HCT116 (cell line): ENCODE measurements around the gene ADAMTS3. TPM values are rescaled to one million over a fixed set of nuclear protein-coding genes. Genes with fewer than 3 reads are reported as not detected.

Experiments
- ATAC-seq: fragments of 200-7000 bp; cut with Tn5 transposase; 2 replicates; pipeline ENCODE4 v1.9.1; 2020; ENCODE audit warnings: mild to moderate bottlenecking, moderate library complexity
- BruUV-seq: library from RNA; stranded (reverse); fragments of 400-500 nt; replicated peaks from 2 replicates; lab custom pipeline; 2021; lab: Mats Ljungman, UMichigan
- CTCF ChIA-PET: fragments of 300-600 bp; sonication (Branson Sonifier 250); formaldehyde crosslinking; loops from one replicate; lab custom pipeline; 2021; ENCODE audit warnings: antibody characterized with exemption; lab: Charles Lee
- POLR2A ChIA-PET: fragments of 300-600, 350-600 bp; sonication (Branson Sonifier 250); formaldehyde crosslinking; loops from one replicate; lab custom pipeline; 2021; ENCODE audit warnings: antibody characterized with exemption; lab: Charles Lee
- RAD21 ChIA-PET, 2 experiments: fragments of 300-600 bp; sonication (Branson Sonifier 250); formaldehyde crosslinking; loops; one replicate each; lab custom pipeline; 2023; ENCODE audit warnings: low total read pairs in 2 of 2; ENCODE audit not compliant: uncharacterized antibody in 2 of 2, unreplicated experiment in 2 of 2, low non-redundant PET in 1 of 2; lab: Charles Lee
- DNase-seq: peaks from one replicate; pipeline ENCODE4 v3.0.0-alpha.2; 2010; ENCODE audit warnings: low read depth, low spot score
- H2AFZ ChIP-seq: fragments of 200-600 bp; shearing (Covaris generic), sonication (generic); 2 replicates; pipeline ENCODE4 v1.6.1; 2017; ENCODE audit warnings: low read depth, mixed run types, mixed read lengths, antibody characterized with exemption, low read length; ENCODE audit not compliant: poor library complexity, severe bottlenecking
- H3K27ac ChIP-seq: 2 replicates; pipeline ENCODE4 v1.5.1; 2012; ENCODE audit warnings: low read depth, low read length
- H3K27me3 ChIP-seq: fragments of 200-600 bp; sonication (generic); 2 replicates; pipeline ENCODE4 v1.6.1; 2016; ENCODE audit warnings: mixed run types, low read length, mixed read lengths; ENCODE audit not compliant: insufficient read depth
- H3K36me3 ChIP-seq, 2 experiments: fragments of 200-500 bp in 1 of 2; fragments of 200-600 bp in 1 of 2; sonication (Bioruptor generic) in 1 of 2; sonication (generic) in 1 of 2; 2 replicates each; pipeline versions ENCODE4 v1.5.1 to v1.6.1; 2014 to 2016; ENCODE audit warnings: low read length in 2 of 2, inconsistent platforms in 1 of 2, mixed read lengths in 1 of 2, mixed run types in 1 of 2; ENCODE audit not compliant: insufficient read depth in 2 of 2, control insufficient read depth in 1 of 2
- H3K4me1 ChIP-seq, 2 experiments: fragments of 200-600 bp in 1 of 2; sonication (generic) in 1 of 2; 2 replicates each; pipeline versions ENCODE4 v1.5.1 to v1.6.1; 2012 to 2017; ENCODE audit warnings: low read length in 2 of 2, inconsistent platforms in 1 of 2, mild to moderate bottlenecking in 1 of 2, mixed read lengths in 1 of 2, mixed run types in 1 of 2, moderate library complexity in 1 of 2; ENCODE audit not compliant: insufficient read depth in 2 of 2, control insufficient read depth in 1 of 2
- H3K4me2 ChIP-seq: fragments of 200-600 bp; sonication (generic); 2 replicates; pipeline ENCODE4 v1.6.1; 2017; ENCODE audit warnings: mixed run types, low read length, mixed read lengths
- H3K4me3 ChIP-seq, 2 experiments: fragments of 200-600 bp in 1 of 2; sonication (generic) in 1 of 2; replicated peaks in 1 of 2; 2 replicates each; pipeline ENCODE4 v1.5.1; 2011 to 2016; ENCODE audit warnings: low read length in 2 of 2, control low read depth in 1 of 2, low read depth in 1 of 2, mild to moderate bottlenecking in 1 of 2, mixed read lengths in 1 of 2, mixed run types in 1 of 2
- H3K79me2 ChIP-seq: fragments of 200-600 bp; sonication (generic); 2 replicates; pipeline ENCODE4 v1.6.1; 2017; ENCODE audit warnings: mild to moderate bottlenecking, mixed run types, low read length, moderate library complexity, mixed read lengths; ENCODE audit not compliant: insufficient read depth
- H3K9ac ChIP-seq: fragments of 200-600 bp; sonication (generic); 2 replicates; pipeline ENCODE4 v1.6.1; 2016; ENCODE audit warnings: low read length, mixed read lengths
- H3K9me2 ChIP-seq: fragments of 200-600 bp; sonication (generic), shearing (Covaris generic); 2 replicates; pipeline ENCODE4 v1.6.1; 2017; ENCODE audit warnings: mixed run types, mild to moderate bottlenecking, moderate library complexity; ENCODE audit not compliant: insufficient read depth
- H3K9me3 ChIP-seq, 2 experiments: fragments of 200-500 bp in 1 of 2; fragments of 200-600 bp in 1 of 2; sonication (Bioruptor generic) in 1 of 2; sonication (generic) in 1 of 2; 2 replicates each; pipeline ENCODE4 v1.6.1; 2014 to 2017; ENCODE audit warnings: low read length in 2 of 2, mixed read lengths in 2 of 2, inconsistent platforms in 1 of 2, low read depth in 1 of 2, mild to moderate bottlenecking in 1 of 2, mixed run types in 1 of 2, moderate library complexity in 1 of 2; ENCODE audit not compliant: control insufficient read depth in 1 of 2, insufficient read depth in 1 of 2
- H4K20me1 ChIP-seq: fragments of 200-600 bp; sonication (generic), shearing (Covaris generic); 2 replicates; pipeline ENCODE4 v1.6.1; 2017; ENCODE audit warnings: mixed run types, mild to moderate bottlenecking, moderate library complexity; ENCODE audit not compliant: insufficient read depth
- ATF3 ChIP-seq: IDR thresholded peaks from 2 replicates; pipeline ENCODE4 v1.6.1; 2012
- CEBPB ChIP-seq: IDR thresholded peaks from 2 replicates; pipeline ENCODE4 v1.6.1; 2012; ENCODE audit warnings: low read depth
- EZH2 ChIP-seq: fragments of 200-600 bp; sonication (generic); IDR thresholded peaks from 2 replicates; pipeline ENCODE4 v1.6.1; 2017; ENCODE audit warnings: antibody characterized with exemption, mixed run types
- EZH2phosphoT487 ChIP-seq: fragments of 200-600 bp; IDR thresholded peaks from 2 replicates; pipeline ENCODE4 v1.6.1; 2018; ENCODE audit warnings: antibody characterized with exemption, borderline replicate concordance
- FOSL1 ChIP-seq: IDR thresholded peaks from 2 replicates; pipeline ENCODE4 v1.6.1; 2012; ENCODE audit warnings: low read depth
- JUND ChIP-seq: IDR thresholded peaks from 2 replicates; pipeline ENCODE4 v1.6.1; 2012
- POLR2AphosphoS5 ChIP-seq: IDR thresholded peaks from 2 replicates; pipeline ENCODE4 v1.6.1; 2011; ENCODE audit warnings: mild to moderate bottlenecking, low read depth, low read length, moderate library complexity
- RAD21 ChIP-seq: IDR thresholded peaks from 2 replicates; pipeline ENCODE4 v1.6.1; 2012; ENCODE audit warnings: low read depth, mild to moderate bottlenecking
- SIN3A ChIP-seq: IDR thresholded peaks from 2 replicates; pipeline ENCODE4 v1.6.1; 2012; ENCODE audit warnings: low read depth
- SP1 ChIP-seq: IDR thresholded peaks from 2 replicates; pipeline ENCODE4 v1.6.1; 2012; ENCODE audit warnings: low read depth
- SRF ChIP-seq: IDR thresholded peaks from 2 replicates; pipeline ENCODE4 v1.6.1; 2012; ENCODE audit warnings: low read depth
- TCF7L2 ChIP-seq: IDR thresholded peaks from 2 replicates; pipeline ENCODE4 v1.7.0; 2011; ENCODE audit warnings: borderline replicate concordance, inconsistent platforms; ENCODE audit not compliant: insufficient read depth, insufficient read length; ENCODE audit errors: extremely low read depth
- ZFX ChIP-seq: fragments of 450-650 bp; IDR thresholded peaks from 2 replicates; pipeline ENCODE4 v1.6.1; 2017
- ZNF274 ChIP-seq: fragments of 200-500 bp; sonication (Bioruptor generic); IDR thresholded peaks from 2 replicates; pipeline ENCODE4 v1.6.1; 2014; ENCODE audit warnings: mild to moderate bottlenecking, low read depth, low read length, inconsistent platforms
- intact Hi-C: fragments of 100-400 bp; cut with micrococcal nuclease; formaldehyde crosslinking; loops from 2 replicates; pipeline ENCODE4 v1.10.0; 2022
- total RNA-seq: library from RNA; stranded (reverse); gene quantifications from one replicate; pipeline ENCODE4 v1.2.1, GENCODE V29; 2021; ENCODE audit not compliant: unreplicated experiment
- TF ChIP-seq, protein P1 (sequence below): IDR thresholded peaks from 2 replicates; pipeline ENCODE4 v1.6.1; 2011; ENCODE audit warnings: mild to moderate bottlenecking, low read length, moderate library complexity; ENCODE audit not compliant: insufficient replicate concordance; ENCODE audit errors: extremely low read depth

The ADAMTS3 gene
- total RNA-seq, 1 experiment from 2014 or later: not detected

GRCh38 chr4:72383439-72383838, 185.6 kb downstream of the ADAMTS3 start:
- DNase-seq: no peak
- ChIA-PET CTCF (no interaction called here), POLR2A (no interaction called here), RAD21 (no interaction called here)
- intact Hi-C loops: no loop called here
- H3K27ac ChIP-seq: no peak overlapping the region
- no peaks in the 10 kb centered on the region for H3K4me1 ChIP-seq
- H3K36me3 ChIP-seq: no peaks in the 10 kb centered on the region
- no TSS peak for BruUV-seq
- no peak overlapping the region for H3K4me3 ChIP-seq
- no peak for TF ChIP-seq SRF
- TF ChIP-seq FOSL1: no peak
- TF ChIP-seq POLR2AphosphoS5: no peak
- TF ChIP-seq RAD21: no peak
- TF ChIP-seq, protein P1, sequence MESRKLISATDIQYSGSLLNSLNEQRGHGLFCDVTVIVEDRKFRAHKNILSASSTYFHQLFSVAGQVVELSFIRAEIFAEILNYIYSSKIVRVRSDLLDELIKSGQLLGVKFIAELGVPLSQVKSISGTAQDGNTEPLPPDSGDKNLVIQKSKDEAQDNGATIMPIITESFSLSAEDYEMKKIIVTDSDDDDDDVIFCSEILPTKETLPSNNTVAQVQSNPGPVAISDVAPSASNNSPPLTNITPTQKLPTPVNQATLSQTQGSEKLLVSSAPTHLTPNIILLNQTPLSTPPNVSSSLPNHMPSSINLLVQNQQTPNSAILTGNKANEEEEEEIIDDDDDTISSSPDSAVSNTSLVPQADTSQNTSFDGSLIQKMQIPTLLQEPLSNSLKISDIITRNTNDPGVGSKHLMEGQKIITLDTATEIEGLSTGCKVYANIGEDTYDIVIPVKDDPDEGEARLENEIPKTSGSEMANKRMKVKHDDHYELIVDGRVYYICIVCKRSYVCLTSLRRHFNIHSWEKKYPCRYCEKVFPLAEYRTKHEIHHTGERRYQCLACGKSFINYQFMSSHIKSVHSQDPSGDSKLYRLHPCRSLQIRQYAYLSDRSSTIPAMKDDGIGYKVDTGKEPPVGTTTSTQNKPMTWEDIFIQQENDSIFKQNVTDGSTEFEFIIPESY: no peak
- no peak for TF ChIP-seq ZFX
- no peak for TF ChIP-seq SP1
- TF ChIP-seq CEBPB: no peak
- no peak for TF ChIP-seq ATF3
- TF ChIP-seq ZNF274: no peak
- TF ChIP-seq EZH2: no peak
- TF ChIP-seq SIN3A: no peak
- TF ChIP-seq TCF7L2: no peak
- TF ChIP-seq EZH2phosphoT487: no peak
- TF ChIP-seq JUND: no peak
- no peak overlapping the region for H2AFZ ChIP-seq
- no peaks in the 10 kb centered on the region for H3K9me2 ChIP-seq
- H4K20me1 ChIP-seq: no peaks in the 10 kb centered on the region
- no peak overlapping the region for H3K9ac ChIP-seq
- H3K4me2 ChIP-seq: no peak overlapping the region
- no peaks in the 10 kb centered on the region for H3K27me3 ChIP-seq
- H3K79me2 ChIP-seq: no peaks in the 10 kb centered on the region
- peaks cover 0 to 3% of the 10 kb centered on the region in 2 experiments; a peak in 1 of 4 replicates for H3K9me3 ChIP-seq
- no peak for ATAC-seq
